Panc1 (cell line): ENCODE data around the gene SNTG2. TPM values are rescaled to one million over a fixed set of nuclear protein-coding genes. Genes with fewer than 3 reads are reported as not detected.

Source experiments
- ATAC-seq: fragments of 200-7000 bp; cut with Tn5 transposase; 2 replicates; pipeline ENCODE4 v1.9.1; 2020; ENCODE audit warnings: mild to moderate bottlenecking, moderate library complexity
- BruUV-seq: library from RNA; stranded (reverse); fragments of 400-500 nt; replicated peaks from 2 replicates; lab custom pipeline; 2021; lab: Mats Ljungman, UMichigan
- CTCF ChIA-PET: fragments of 300-600 bp; sonication (Branson Sonifier 250); formaldehyde crosslinking; loops from one replicate; lab custom pipeline; 2022; ENCODE audit warnings: antibody characterized with exemption; lab: Charles Lee
- POLR2A ChIA-PET: fragments of 300-600 bp; sonication (Branson Sonifier 250); formaldehyde crosslinking; loops from one replicate; lab custom pipeline; 2022; ENCODE audit warnings: antibody characterized with exemption; lab: Charles Lee
- DNase-seq: peaks from one replicate; pipeline ENCODE4 v3.0.0-alpha.2; 2010; ENCODE audit warnings: low read depth, low spot score
- H3K27ac ChIP-seq: 2 replicates; pipeline ENCODE4 v1.5.1; 2011; ENCODE audit warnings: mild to moderate bottlenecking, low read length, inconsistent platforms
- H3K27me3 ChIP-seq: fragments of 200-500 bp; sonication (Bioruptor generic); 2 replicates; pipeline ENCODE4 v1.6.0; 2014; ENCODE audit warnings: low read length, inconsistent platforms; ENCODE audit not compliant: control insufficient read depth, insufficient read depth
- H3K36me3 ChIP-seq: fragments of 200-500 bp; sonication (Bioruptor generic); 2 replicates; pipeline ENCODE4 v1.5.1; 2014; ENCODE audit warnings: inconsistent platforms, mild to moderate bottlenecking, low read length, moderate library complexity; ENCODE audit not compliant: control insufficient read depth, insufficient read depth
- H3K4me1 ChIP-seq: 2 replicates; pipeline ENCODE4 v1.5.1; 2011; ENCODE audit warnings: inconsistent platforms, mild to moderate bottlenecking, low read length, moderate library complexity; ENCODE audit not compliant: control insufficient read depth, insufficient read depth
- H3K4me3 ChIP-seq, 2 experiments: 2 replicates each; pipeline ENCODE4 v1.5.1; 2011 to 2012; ENCODE audit warnings: low read depth in 2 of 2, low read length in 2 of 2, mild to moderate bottlenecking in 2 of 2, inconsistent platforms in 1 of 2, moderate library complexity in 1 of 2
- H3K9me3 ChIP-seq: fragments of 200-500 bp; sonication (Bioruptor generic); 2 replicates; pipeline ENCODE4 v1.5.1; 2014; ENCODE audit warnings: low read depth, mild to moderate bottlenecking, inconsistent platforms, low read length, moderate library complexity; ENCODE audit not compliant: control insufficient read depth, insufficient read depth
- CTCF ChIP-seq: fragments of 450-650 bp; IDR thresholded peaks from 2 replicates; pipeline ENCODE4 v1.5.1; 2017; ENCODE audit warnings: mild to moderate bottlenecking
- POLR2AphosphoS5 ChIP-seq: IDR thresholded peaks from 2 replicates; pipeline ENCODE4 v1.6.1; 2012; ENCODE audit warnings: mild to moderate bottlenecking, low read depth, low read length, moderate library complexity
- REST ChIP-seq, 2 experiments: IDR thresholded peaks; 2 replicates each; pipeline ENCODE4 v1.6.1; 2011 to 2012; ENCODE audit warnings: low read depth in 2 of 2, control low read depth in 1 of 2, low read length in 1 of 2, mild to moderate bottlenecking in 1 of 2, moderate library complexity in 1 of 2; ENCODE audit not compliant: insufficient read depth in 1 of 2
- SIN3A ChIP-seq: IDR thresholded peaks from 2 replicates; pipeline ENCODE4 v1.6.1; 2012; ENCODE audit warnings: low read depth, mild to moderate bottlenecking, low read length, moderate library complexity, borderline replicate concordance; ENCODE audit not compliant: insufficient read depth
- TCF7L2 ChIP-seq: IDR thresholded peaks from 2 replicates; pipeline ENCODE4 v1.6.1; 2011; ENCODE audit warnings: mild to moderate bottlenecking, low read depth, low read length, inconsistent platforms
- in situ Hi-C: cut with HindIII; loops from 2 replicates; pipeline ENCODE4 v1.10.0; 2016; ENCODE audit warnings: low sequenced_read_pairs, low pct_unique_long_range_greater_than_20kb
- intact Hi-C: fragments of 100-400 bp; cut with micrococcal nuclease; formaldehyde crosslinking; loops from one replicate; pipeline ENCODE4 v1.10.0; 2022; ENCODE audit not compliant: unreplicated experiment
- total RNA-seq: library from RNA; stranded (reverse); gene quantifications from one replicate; pipeline ENCODE4 v1.2.1, GENCODE V29; 2021; ENCODE audit not compliant: unreplicated experiment

SNTG2 gene
- total RNA-seq, 1 experiment from 2014 or later = not detected

- ChIA-PET CTCF (no interaction called here), POLR2A (no interaction called here)
- ATAC-seq = no peak
- intact Hi-C loops = no loop called here
- TF ChIP-seq SIN3A (no peak), TCF7L2 (no peak), CTCF (no peak), REST (IDR thresholded peaks at IDR 0.05; ENCODE audit: insufficient read depth in 1 of 2, low read depth in 2 of 2, low read length in 1 of 2) (no peak), POLR2AphosphoS5 (no peak)
- H3K4me1 ChIP-seq = no peaks in the 10 kb centered on the region
- no peaks in the 10 kb centered on the region for H3K36me3 ChIP-seq
- in situ Hi-C loops = no loop called here
- no peaks in the 10 kb centered on the region for H3K9me3 ChIP-seq
- BruUV-seq = no TSS peak
- no peak overlapping the region for H3K4me3 ChIP-seq
- no peak for DNase-seq
- H3K27me3 ChIP-seq = no peaks in the 10 kb centered on the region; the same call in 1 of the 2 replicates
- no peak overlapping the region for H3K27ac ChIP-seq
Measured at GRCh38 chr2:1253629-1254028, 303.0 kb downstream of the SNTG2 start.

GRCh38 chr2:1254662-1255343 is 304.2 kb downstream of the SNTG2 start:
- Histone ChIP-seq H3K4me1 (no peaks in the 10 kb centered on the region), H3K9me3 (no peaks in the 10 kb centered on the region), H3K27me3 (no peaks in the 10 kb centered on the region; the same call in 1 of the 2 replicates), H3K4me3 (no peak overlapping the region), H3K36me3 (no peaks in the 10 kb centered on the region), H3K27ac (no peak overlapping the region)
- in situ Hi-C loops (no loop called here), intact Hi-C loops (no loop called here)
- ChIA-PET CTCF (no interaction called here), POLR2A (no interaction called here)
- no TSS peak for BruUV-seq
- TF ChIP-seq REST (IDR thresholded peaks at IDR 0.05; ENCODE audit: insufficient read depth in 1 of 2, low read depth in 2 of 2, low read length in 1 of 2) (no peak), TCF7L2 (no peak), SIN3A (no peak), CTCF (no peak), POLR2AphosphoS5 (no peak)
- ATAC-seq = no peak
- DNase-seq = no peak
